GM15510 (cell line): Measurements from ENCODE around the gene UTP11.
A peak's percentile ranks its signal among the peaks of the same experiment; 100 is the strongest.

Experiments used
- POLR2A ChIP-seq: IDR thresholded peaks from 3 replicates; pipeline ENCODE4 v1.6.1; 2011; ENCODE audit warnings: borderline replicate concordance; ENCODE audit not compliant: insufficient read length; ENCODE audit errors: extremely low read depth

The UTP11 gene, protein sequence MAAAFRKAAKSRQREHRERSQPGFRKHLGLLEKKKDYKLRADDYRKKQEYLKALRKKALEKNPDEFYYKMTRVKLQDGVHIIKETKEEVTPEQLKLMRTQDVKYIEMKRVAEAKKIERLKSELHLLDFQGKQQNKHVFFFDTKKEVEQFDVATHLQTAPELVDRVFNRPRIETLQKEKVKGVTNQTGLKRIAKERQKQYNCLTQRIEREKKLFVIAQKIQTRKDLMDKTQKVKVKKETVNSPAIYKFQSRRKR

DNA sequence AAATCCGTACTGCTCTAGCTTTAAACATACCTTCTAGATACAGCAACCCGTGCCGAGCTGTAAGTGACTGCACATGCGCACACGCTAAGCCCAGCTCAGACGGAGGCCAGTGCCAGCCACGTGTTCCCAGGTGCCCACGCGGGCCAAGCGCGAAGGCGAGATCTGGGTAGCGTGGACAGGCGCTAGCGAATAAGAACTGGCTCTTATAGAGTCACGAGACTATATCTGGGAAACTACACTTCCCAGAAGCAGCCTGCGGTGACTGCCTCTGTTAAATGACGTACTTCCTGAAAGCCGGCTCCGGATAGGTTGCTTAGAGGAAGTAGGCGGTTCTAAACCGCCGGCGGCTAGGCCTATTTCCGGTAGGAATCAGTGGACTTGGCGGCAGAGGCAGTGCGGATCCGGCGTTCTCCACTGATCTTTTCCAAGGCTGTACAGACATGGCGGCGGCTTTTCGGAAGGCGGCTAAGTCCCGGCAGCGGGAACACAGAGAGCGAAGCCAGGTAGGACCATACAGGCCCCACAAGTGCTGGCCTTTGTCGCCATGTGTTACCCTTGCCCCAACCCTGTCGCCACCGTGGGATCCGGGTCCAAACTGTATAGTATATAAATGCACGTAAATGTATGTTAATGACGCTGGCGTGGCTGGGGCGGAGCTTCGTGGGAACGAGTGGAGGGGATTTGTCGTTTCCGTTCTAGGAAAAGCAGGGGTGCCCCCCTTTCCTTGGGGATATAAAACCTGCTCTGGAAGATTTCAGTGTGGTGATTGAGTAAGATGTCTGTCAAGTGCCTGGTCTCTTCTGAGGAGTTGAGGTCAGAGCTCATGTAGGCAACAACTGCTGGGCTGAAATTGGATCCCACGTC lies at the start of gene UTP11:
TSS of gene UTP11 (plus strand) at position 372 of the 864 bp plus-strand sequence. CDS start at position 441, 69 bp downstream.
- TF ChIP-seq POLR2A = peak; percentile 74

DNA sequence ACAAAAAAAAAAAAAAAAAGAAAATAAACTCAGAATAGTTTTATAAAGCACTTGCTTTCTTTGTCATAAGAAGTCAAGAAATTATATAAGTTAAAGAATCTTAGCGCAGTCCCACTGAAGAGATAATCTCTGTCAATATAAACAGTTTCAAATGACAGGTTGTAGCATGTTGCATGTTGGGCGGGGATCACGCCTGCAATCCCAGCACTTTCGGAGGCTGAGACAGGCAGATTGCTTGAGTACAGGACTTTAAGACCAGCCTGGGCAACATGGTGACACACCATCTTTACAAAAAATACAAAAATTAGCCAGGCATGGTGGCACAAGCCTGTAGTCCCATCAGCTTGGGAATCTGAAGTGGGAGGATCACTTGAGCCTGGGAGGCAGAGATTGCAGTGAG lies 47.2 kb upstream of the UTP11 start:
- TF ChIP-seq POLR2A = no peak

DNA sequence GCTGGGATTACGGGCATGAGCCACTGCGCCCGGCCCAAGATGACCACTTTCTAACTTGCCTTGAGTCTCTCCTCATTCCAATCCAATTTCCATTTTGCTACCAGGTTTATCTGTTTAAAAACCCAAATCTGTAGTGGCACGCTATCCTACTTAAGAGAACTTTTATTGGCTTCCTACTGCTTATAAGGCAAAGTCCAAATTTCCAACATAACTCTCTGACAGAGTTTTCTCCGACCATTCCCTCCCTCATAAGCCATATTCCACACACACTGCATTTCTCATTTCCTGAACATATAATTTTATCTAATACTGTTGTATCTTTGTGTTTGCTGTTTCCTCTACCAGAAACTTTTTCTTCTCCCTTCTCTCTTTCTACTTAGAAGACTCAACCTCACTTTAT lies 38.0 kb upstream of the UTP11 start:
- TF ChIP-seq POLR2A = no peak

DNA sequence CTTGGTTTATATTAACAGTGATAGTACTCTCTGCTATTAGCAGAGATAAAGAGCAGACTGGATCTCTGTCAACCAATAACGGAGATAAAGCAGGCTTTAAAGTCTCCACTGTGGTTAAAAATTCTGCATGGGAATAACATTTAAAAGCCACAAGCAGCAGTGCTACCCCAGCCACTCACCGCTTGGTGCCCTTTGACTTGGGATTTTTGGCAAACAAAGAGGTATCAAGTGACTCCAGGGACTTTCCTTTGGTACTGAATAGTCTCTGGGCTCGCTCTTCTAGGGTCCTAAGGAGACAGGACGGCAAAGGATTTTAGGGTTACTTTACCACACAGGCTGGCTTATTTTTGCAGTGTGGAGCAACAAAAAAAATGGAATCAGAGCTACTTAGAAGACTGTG lies 34.0 kb upstream of the UTP11 start:
- TF ChIP-seq POLR2A = no peak

DNA sequence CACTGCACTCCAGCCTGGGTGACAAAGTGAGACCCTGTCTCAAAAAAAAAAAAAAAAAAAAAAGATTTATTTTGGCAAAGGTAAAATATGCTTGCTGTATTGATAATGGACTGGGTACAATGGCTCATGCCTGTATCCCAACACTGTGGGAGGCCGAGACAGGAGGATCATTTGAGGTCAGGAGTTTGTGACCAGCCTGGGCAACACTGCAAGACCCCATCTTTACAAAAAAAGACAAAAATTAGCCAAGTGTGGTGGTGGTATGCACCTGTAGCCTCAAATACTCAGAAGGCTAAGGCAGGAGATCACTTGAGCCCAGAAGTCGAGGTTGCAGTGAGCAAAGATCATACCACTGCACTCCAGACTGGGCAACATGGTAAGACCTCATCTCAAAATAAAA lies 29.0 kb upstream of the UTP11 start:
- no peak for TF ChIP-seq POLR2A

DNA sequence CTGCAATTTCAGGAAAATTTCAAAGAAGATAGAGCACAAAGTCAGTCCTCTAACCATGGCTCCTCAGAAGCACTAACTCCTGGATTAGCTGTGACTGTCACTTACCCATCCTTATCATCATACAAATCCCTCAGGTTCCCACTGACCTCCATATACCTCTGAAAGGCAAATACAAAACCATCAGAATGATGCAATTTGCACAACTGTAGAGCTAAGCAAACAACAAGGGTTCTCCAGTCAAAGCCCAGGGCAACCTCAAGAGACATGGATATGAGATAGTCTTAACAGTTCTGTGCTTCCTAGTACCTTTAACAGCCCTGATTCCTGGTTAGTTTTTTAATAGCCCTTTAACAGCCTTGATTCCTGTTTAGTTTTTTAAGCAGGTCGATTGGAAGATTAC lies 24.9 kb upstream of the UTP11 start:
- no peak for TF ChIP-seq POLR2A

DNA sequence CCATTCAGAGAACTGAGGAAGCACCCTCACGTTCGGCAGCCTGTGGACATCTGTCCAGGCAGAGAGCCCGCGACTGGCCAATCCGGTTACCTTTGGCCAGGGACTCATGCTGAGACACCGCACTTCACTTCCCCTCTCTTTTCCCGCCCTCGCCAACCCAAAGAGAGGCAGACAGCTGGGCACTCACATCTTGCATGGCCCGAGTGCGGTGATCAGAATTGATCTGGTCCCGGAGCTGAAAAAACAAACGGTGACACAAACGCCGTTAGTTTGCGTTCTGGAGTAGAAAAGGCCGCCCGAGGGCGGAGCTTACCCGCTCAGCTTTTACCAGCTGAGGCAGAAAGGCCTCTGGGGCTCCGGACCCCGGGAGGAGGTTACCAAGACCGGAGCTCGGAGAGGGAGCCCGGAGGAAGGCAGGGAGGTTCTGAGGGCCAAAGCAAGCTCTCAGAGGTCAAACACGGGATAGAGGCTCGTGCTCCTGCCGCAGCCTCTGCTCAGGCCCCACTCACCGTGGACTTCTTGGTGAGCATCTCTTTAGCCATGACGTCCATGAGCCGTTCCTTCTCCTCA lies 23.1 kb upstream of the UTP11 start:
- no peak for TF ChIP-seq POLR2A

DNA sequence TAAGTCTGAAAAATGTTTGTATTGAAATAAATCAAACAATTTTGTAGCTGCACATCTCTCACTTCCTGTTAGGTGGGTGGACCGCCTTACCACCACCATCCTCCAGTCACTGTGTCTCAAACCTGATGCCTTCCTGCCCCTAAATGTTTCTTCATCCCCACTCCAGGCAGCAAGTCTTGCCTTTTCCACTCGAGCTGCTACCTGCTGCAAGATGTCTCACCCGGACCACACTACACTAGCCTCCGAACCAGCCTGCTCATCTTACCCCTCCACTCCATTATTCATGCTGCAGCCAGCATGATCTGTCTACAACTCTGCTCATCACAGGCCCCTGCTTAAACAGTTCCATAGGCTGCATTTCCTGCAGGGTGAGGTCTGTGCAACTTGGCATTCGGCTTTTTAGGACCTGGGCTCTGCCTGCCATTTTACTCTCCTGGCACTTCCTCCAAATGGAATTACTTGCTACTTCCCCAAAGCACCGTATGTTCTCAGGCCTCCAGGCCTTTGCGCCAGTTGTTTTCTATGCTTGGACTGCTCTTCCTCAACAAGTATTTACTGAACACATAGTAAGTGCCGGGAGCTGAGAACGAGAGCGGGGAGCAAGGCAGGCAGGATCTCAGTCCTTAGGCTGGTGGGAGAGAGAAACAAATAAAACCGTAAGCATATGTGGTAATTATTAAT lies 17.5 kb upstream of the UTP11 start:
- no peak for TF ChIP-seq POLR2A

DNA sequence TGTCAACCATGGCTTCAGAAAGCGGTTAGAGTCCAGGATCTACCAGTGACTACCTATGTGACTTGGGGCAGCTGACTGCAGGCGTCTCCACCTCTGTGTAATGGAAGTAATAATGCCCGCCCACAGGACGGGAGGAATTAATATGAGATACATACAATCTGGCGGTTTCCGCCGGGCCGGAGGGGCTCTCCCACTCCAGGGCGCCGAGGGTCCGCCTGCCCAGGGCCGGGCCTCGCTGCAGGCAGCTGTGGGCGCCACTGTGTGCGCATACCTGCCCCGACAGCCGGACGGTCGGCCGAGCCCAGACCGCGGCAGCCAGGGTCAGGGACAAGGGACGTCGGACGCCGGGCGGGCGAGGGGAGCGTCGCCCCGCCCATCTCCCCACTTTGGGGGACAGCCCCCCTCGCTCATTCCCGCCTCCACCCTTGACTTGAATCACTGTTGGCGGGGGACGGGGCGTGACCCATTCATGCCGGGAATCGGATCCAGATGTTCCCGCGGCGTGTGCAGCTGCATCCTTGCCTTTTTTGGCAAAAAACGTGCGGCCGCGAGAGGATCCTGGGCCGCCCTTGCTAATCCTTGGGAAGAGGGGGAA lies 16.7 kb upstream of the UTP11 start:
- TF ChIP-seq POLR2A = no peak

DNA sequence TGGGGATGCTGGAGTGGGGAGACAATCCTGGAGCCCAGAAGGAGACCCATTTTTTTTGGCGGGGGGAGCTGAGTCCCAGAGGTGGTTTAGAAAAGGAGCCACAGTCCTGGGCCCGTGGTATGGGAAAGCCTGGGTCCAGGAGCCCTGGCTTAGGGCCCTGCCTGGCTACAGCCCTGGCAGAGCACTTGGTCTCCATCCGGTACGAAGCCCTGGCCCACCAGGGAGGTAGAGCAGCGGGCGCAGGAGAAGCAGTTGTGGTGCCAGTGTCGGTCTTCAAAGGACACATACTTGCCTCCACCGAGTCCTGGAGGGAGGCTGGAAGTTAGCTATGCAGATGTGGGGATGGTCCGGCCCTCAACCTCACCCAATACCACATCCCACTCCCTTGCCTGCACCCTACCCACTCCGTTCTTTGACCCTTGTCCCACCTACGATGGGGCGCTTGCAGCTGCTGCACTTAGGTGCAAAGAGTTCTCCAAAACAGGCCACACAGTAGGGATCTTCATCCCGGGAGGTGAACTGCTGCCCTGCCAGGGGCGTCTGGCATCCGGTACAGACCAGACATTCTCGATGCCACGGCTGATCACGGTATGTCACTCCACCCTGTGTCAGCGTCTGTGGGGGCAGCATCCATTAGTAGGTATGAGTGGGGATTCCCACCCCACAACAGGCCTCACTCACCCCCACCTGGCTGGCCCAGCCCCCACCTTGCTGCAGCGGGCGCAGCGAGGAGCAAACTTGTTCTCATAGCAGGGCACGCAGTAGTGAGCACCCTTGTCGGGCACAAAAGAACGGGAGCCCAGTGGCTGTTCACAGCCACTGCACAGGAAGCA lies 15.1 kb upstream of the UTP11 start:
- TF ChIP-seq POLR2A = no peak

DNA sequence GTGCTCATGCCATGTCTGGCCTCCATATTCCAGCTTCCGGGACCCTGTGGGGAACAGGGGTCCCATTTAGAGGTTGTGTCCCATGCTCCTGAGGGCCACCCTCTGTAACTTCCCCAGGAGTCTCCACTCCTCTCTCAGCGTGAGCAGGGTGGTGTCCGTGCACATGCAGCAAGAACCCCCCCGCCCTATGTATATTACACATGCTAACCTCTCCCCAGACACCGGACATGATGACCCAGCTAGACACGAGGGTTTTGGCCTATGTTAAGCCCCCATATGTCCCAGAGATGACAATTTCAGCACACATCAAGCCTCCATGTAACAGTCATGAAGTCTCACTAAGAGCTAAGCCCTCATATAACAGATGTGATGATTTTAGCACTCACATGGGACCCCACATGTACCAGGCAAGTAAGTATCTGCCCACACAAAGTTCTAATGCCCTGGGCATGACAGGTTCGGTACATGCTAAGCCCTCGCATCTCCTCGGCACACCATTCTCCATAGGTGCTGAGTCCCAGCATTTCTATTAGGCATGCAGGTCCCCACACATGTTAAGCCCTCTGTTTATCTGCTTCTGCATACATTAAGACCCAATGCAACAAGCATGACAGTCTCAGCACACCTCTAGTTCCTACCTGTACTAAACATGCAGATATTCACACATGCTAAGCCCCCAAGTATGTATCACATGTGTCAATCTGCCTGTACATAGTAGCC lies 14.3 kb upstream of the UTP11 start:
- no peak for TF ChIP-seq POLR2A

DNA sequence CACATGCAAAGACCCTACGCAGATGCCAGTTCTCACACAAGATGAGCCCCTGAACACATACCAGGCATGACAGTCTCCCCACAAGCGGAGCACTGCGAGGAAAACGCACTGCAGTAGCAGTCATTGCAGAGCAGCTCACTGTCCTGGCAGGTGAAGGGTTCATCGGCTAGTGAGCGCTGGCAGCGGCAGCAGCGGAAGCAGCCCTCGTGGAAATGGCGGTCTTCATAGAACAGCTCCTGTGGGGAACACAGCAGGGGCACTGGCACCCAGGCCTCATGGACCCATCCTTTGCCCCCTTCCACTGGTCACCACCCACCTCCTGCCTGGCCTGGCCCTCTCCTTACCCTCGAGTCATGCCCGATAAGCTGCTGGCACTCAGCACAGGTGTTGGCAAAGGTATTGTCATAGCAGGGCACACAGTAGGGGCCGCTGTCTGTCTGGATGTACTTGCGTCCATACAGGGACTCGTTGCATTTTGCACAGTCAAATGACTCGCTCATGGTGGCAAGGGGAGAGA lies 13.6 kb upstream of the UTP11 start:
- no peak for TF ChIP-seq POLR2A

DNA sequence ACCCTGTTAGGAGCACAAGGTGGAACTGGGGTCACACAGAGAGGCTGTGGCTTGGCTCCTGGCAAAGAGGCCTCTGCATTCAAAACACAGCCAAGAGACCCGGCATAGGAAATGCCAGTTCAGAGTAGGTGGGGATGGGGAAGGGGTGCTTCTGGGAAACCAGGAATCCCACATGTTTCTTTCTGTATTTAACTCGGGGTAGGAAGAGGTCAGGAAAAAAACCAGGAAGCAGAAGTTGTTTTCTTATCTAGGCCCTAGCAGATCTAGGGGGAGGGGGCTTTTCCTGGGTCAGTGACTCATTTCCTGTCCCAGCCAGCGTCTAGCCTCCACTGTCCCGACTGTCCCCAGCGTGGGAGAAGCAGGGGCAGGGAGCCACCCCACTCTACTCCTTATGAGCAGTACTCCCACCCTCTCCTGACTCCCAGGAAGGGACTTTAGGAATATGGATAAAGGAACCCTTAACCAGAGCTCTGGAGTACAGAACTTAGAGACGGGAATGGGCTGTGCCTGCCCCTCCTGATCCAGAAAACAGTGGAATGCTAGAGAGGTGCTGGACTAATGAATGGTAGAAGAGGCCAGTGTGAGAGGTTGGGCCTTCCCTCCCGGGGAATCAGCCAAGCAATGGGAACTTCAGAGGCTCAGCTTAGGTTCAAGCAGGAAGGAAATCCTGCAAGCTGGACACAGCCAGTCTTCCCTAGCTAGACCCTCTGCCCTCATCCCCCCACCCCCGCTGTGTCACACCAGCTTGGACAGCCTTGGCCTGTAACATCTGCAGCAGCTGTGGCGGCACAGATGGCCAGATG lies 12.9 kb upstream of the UTP11 start:
- TF ChIP-seq POLR2A = no peak

DNA sequence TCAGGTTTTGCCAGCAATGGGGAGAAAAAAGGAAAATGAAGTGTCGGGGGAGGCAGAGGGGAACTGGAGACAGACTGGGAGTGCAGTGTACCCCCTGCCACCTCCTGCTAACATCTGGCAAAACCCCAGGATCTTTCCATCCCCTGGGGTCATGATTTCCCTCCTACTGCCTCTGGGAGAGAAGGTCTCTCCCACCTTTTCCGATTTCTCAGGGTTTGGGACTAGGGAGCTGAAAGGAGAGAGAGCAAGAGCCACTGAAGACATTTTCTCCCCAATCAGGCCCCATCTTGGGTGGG lies 12.4 kb upstream of the UTP11 start:
- TF ChIP-seq POLR2A = no peak
